Non-pigmented ciliary epithelial cell (primary cell): Measurements from ENCODE around the gene CAPS.

ENCODE experiments used
- DNase-seq: peaks from one replicate; pipeline ENCODE4 v3.0.0-alpha.2; 2010; ENCODE audit warnings: low read depth

Gene CAPS

DNA sequence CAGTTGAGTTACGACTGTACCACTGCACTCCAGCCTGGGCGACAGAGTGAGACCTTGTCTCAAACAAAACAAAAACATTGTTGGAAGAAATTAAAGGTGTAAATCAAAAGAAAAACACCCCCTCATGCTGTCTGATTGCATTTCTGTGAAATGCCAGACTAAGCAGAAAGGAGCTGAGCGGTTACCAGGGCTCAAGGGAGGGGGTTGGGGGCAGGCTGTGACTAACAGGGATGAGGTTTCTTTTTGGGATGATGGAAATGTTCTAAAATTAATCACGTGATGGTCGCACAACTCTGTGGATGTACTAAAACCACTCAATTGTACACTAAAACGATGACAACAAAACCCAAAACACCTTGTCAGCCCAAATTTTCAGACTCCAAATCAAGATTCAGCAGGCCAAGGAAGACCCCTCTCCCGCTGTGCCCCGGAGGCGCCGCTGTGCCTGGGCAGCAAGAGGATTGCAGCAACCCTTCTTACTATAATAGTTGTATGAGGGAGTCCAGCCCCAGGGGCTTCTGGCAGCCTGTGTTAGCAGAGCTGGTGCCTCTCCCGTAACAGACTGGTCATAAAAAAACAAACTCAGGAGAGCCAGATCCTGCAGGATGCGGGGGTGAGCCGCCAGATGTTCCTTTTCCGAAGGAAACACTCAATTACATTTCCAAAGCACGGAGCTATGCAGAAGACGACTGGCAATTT lies 20.9 kb downstream of the CAPS start:
- no peak for DNase-seq

DNA sequence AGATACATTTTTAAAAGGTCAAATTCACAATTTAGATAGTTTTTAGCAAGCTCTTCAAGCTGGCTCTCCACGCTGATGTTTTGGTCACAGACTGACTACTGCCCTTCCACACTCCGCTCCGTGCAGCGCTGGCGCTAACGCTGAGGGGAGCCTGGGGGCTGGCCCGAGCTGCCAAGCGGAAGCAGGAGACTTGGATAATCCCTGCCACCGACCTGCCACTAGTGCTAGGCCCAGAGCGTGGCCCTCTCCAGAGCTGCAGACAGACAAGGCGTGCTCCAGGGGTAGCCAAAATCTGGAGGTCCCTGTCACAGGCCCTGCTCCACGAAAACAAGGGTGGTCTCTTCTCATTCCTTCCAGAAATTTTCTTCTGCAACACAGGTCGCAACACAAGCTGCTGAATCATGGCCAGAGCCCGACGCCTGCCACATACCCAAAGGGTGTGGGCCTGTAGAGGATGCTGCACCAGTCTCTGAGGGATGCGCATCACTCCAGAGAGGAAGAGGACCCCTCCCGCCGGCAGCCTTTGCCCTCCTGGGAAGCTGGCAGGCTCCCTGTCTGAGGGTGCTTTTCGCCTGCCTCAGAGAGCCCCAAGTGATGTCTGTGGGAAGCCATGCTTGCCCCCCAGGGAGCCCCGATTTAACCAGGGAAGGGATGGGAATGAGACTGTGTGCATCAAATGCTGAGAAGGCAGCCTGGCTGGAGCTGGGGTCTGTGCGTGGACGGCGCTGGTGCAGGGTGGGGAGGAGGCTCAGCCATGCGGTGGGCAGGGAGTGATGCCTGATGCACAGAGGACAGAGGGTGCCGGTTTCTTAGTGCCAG lies 21.6 kb downstream of the CAPS start:
- DNase-seq: no peak

DNA sequence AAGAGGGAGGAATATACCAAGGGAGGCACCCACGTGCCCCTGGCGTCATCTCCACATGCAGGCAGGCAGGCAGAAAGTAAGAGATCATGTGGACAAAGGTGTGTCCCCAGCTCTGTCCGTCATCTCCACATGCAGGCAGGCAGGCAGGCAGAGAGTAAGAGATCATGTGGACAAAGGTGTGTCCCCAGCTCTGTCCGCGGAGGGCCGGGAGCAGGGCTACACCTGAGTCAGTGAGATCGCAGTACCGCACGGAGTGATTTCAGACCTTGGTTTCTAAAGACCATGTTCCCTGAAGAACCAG lies 22.2 kb downstream of the CAPS start:
- no peak for DNase-seq

DNA sequence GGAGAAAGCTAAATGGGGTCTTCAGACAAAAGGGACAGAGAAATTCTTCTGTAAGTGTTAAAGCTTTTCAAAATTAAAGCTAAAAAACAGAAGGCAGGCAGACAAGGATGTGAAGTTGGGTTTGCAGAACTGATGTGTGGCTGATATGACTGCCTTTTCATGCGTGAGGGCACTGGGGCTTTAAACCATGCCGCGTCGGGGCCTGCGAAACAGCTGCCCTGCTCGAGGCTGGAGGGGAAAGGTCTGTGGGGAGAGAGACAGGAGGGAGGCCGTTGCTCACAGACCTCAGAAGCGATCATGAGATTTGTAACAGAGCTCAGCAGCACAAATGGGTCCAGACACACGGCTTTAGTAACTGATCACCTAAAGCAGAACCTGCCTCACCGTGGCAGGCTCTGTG lies 23.5 kb downstream of the CAPS start:
- DNase-seq: no peak

DNA sequence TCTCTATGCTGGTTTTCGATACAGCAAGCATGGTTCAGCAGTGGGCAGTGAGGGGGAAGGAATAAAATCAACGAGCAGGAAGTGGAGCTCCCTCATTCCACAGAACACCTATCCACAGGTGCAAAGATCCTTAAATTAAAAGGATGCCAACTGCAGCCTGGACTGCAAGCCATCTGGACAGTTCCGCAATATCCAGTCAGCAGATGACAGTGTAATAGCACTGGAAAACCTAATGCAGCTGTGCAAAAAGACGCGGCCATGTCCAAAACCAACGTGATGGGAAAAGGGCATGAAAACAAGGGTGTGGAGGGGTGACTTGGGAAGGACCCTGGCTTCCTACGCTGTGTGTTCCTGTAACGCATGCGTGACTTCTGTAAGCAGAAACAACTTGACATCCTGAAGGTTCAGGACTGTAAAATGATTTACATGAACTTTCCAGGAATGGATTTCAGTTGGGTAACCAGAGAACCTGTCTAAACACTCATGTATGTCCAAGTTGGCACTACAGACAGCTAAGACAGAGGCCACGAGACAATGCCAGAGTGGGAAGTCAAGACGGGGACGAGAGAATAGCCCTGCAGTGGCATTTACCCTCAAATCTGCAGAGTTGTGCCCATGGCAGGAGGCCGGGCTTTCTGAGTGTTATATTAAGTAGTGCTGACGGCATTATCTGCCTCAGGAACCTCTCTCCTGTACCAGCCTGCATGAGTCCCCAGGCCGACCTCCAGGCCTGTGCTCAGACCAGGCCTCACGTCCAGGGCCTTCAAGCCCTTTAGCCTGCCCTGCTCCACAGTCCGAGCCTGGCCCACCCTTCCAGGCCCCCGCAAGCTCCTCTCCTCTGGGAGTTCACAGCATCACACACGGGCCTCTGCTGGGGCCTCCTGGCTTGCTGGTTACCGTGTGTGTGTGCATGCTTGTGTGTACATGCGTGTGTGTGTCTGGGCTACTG lies 26.5 kb downstream of the CAPS start:
- no peak for DNase-seq

DNA sequence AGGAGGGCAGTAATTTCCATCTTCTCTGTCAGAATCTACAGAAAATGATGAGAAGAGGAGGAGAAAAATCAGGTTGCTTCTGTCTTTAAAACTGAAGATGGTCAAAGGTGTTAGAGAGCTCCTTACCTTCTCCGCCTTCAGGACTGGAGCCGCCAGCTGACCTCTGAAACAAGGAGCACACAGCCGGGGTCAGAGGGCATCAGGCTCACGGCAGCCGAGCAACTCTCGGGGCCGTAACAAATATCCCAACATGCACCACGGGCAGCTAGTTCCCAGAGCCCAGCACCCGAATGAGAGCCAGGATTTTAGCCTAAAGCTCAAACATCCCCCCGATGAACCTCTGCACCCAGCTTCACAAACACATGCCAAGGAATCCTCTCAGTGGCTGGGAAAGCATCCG lies 27.6 kb downstream of the CAPS start:
- no peak for DNase-seq

DNA sequence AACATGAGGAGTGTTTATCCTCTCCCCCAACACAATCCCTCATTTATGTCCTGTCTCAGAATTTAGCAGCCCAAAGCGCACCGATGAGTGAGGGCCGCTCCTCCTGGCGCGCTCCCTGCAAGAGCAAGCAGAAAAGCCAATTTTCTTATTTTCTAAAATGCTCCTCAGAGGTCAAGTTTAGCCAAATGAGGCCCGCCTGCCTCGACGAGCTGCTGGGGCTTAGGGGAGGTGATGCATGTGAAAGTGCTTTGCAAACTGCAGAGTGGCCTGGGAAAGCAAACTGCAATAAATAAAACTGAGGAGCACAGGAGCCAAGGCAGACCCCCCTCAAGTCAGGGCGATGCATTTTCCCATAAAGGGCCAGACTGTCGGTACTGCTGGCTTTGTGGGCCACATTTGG lies 29.0 kb downstream of the CAPS start:
- DNase-seq: no peak

DNA sequence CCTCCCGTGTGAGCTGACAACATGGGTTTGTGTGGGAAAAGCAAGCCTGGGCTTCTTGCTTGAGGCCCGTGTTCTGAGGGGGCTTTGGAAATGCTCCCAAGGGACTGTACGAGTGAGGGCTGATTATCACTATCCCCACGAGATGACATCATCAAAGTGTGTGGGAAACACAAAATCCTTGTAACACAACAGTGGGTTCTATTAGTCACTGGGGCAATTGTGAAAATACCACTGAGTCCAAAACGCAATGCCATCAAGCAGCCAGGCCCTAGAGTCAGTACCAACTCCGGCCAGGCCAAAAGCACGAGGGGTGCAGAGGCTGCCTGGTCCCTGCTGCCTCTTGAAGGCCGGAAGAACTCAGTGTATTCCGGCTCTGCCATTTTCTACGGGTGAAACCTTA lies 29.6 kb downstream of the CAPS start:
- DNase-seq: no peak

DNA sequence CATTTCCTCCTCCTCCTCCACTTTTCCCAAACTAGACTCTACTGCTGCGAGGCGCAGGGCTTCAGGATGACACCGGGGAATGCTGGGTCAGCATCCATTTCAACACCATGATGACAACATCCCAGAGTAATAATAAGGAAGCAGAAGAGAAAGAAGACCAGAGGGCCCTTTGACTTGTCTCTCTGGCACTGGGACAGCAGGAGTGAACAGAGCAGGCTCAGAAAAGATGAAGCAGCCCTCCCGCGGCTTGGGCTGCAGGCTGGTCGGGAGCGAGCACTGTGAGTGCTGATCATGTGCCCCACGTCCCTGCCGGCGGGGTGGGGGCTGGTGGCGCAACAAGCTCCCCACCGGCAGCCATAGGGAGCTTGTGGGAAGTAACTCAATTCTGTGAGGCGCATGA lies 33.4 kb downstream of the CAPS start:
- no peak for DNase-seq

DNA sequence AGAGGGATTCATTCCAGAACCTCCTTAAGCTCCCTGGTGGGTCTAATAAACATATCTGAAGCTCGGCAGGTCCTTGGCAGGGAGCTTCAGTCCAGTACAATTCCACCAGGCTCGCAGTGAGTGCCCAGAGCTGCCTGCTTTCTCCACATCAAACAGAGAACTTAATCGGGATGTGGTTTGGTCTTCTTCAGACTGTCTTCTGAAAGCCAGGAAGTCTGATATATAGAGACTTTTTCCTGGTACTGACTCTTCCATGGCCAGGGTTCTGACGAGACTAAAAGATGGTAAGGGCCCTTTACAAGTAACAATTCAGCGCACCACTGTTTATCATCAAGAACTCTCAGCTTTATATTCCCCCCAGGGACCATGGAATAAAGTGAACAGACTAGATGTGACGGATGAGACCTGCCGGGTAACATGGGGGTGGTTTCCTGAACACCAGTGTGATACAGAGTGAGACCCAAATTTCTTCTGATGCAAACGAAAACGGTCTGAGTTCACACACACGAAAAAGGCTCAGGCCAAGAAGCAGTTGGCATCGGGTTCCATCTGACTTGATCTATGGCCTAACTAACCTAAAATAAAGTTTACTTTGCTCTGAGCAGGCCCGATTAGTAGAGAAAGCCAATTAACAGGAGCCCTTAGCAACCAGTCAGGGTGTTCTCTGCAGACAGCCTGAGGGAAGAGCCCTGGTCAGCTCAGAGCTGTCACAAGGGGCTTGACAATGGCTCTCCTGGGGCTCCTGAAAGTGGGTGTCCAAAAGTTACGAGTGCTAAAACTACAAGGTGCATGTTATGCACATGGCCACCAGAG lies 34.9 kb downstream of the CAPS start:
- DNase-seq: no peak

DNA sequence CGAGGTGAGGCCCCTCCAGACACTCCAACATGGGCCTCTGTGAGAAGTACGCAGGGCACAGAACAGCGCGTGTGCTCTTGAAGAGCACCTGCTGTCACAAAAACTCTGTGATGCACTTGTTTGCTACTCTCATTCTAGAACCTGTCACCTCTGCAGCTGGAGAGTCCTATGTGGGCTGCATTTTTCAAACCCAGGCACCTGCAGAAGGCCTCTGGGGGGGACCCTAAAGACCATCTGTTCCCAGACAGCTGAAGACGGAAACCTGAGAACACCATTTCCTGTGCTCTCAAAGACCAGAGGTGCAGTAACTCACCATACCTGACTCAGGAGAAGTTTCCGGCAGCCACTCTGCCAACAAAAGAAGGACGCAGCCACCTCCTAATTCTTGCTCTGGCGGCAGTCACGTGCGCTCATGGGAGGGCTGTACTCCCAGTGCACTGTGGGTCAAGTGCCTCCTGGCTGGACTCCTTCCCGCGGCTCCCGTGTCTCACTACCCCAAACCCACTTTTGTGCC lies 35.8 kb downstream of the CAPS start:
- no peak for DNase-seq

DNA sequence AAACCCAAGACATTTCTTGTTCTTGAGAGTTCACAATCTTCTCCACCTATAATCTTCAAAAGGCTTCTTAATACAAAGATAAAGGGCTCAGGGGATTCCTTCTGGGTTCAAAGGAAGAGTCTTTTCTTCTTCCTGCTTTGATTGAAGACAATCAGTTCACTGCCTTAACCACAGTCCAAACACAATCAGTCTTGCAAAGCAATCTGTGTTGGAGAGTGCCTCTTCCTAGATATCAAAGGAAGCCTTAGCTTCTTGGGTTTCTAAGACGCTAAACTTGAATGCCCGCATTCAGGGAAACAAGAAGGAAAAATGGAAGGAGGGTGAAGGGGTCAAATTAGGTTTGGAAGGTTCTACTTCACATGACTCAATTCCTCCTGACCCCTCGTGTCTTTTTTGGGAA lies 36.7 kb downstream of the CAPS start:
- DNase-seq: no peak

DNA sequence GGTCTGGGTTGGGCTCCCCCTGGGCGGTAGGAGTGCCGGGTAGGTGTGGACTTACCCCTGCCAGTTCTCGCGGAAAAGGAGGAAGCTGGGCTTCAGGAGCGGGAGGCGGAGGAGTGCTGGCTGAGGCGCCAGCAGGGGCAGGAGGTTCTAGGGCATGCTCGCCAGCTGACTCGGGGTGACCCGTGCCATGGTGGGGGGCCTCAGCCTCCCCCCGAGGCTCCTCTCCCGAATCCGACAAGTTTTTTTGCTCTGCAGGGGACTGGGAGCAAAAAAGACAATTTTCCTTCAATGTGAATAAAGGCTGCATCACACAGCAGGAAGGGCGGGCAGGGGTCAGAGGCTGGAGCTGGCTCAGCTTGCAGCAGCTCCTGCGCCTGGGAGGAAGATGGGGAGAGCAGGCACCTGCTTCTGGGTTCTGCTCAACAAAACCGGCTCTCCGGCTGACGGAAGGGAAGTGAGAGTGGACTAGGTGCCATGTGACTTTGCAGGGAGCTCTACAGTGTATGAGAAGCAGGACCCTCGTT lies 37.3 kb downstream of the CAPS start:
- DNase-seq: no peak

DNA sequence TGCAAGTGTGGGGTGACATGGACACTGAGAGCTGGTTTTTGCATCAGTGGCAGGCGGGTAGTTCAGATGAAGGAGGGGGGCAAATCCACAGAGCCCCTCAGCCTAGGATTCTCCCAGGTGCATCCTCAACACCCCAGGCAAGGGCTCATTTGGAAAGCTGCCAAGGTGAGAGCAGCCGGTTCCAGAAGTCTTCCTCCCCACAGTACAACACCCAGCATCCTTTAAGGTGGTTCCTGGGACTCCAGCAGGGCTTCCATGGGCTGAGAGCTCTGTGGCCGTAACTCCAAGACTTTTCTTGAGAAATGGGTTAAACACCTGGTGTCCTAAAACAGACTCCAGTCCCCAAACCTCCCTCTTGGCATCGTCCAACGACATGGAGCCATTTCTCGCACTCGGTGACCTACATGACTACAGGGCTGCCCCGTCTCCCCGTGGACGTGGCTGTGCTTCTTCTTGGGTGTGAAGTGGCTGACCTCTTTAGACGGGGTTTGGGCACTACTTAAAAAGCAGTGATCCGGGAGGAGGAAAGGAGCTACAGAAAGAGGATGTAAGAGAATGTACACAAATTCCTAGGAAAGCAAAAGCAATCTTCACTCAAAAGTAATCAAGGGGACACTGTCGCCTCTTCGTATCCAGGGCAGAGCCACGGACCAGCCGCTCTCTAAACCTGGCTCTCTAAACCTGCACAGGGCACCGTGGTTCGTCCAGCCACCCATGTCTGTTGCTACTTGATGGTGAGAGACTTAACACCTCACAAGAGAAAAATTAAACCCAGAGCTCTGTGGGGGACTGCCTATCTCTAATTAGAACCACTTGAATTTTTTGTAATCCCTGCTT lies 38.4 kb downstream of the CAPS start:
- DNase-seq: no peak

DNA sequence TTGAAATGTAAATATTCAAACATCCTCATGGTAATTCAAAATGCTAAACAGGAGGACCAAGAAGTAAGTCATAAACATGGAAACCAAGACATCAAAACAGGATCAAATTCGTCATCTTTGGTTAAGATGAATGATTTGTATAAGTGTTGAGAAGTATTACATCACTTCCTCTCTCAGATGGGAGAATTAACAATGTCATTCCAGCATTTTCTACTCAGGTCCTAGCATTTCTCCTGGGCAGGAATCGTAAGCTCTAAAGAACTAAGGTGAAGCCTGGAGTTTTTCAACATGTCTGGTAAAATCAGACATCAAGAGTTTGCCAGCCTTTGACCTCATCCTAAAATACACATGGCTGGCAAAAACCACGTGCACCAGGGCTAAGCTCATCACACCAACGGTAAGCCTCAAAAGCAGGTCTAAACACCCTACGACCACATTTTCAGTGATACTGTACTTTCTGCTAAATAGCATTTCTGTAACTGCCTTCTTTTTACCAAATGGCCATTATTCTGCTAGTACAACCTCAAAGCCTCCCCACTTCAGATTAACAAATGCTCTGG lies 39.1 kb downstream of the CAPS start:
- DNase-seq: no peak

DNA sequence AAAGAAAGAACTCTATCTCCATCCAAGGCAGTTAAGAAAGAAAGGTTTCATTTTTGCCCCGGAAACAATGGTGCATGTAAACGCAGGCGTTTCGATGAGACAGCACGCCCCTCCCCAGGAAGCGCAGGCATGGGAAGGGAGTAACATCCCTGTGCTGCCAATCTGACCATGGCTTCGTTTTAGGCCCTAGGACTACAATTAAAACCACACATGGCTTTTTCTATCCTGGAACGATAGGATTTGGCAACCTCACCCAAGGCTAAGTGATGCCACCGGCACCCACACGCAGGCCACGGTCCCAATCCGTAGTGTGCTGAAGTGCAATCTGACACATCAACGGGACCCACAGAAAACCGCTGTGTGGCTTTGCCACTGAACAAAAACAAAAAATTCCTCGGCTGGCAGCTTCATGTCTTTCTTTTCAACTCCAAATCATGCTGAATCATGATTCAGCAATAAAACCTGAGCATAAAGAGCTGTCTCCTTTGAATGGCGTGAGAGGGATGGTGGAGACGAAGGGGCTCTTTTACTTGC lies 39.7 kb downstream of the CAPS start:
- no peak for DNase-seq

DNA sequence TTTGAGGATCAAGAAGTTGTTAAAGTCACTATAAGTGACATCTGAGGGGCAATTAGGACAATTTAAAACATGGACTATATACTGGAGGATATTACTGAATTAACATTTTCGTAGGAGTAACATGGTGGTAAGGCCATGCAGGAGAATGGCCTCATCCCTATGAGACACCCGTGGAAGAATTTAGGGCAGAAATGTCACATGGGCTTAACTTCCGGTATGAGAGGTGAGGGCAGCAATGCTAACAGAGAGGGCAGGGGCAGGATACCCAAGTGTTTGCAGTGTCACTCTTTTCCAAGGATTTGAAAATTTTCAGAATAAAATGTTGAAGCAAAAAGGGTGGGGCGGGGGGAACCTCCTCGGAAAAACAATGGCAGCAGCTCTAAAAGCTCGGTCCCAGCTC lies 40.2 kb downstream of the CAPS start:
- no peak for DNase-seq

DNA sequence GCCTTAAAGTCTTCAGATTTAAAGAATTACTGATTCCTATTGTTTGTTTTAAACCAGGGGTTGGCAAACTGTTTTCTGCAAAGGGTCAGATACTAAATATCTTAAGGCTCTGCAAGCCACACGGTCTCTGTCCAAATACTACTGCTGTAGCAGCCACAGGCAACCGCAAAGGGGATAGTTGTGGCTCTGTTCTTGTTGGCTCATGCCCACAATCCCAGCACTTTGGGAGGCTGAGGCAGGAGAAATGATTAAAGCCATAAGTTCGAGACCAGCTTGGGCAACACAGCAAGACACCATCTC lies 41.5 kb downstream of the CAPS start:
- no peak for DNase-seq

DNA sequence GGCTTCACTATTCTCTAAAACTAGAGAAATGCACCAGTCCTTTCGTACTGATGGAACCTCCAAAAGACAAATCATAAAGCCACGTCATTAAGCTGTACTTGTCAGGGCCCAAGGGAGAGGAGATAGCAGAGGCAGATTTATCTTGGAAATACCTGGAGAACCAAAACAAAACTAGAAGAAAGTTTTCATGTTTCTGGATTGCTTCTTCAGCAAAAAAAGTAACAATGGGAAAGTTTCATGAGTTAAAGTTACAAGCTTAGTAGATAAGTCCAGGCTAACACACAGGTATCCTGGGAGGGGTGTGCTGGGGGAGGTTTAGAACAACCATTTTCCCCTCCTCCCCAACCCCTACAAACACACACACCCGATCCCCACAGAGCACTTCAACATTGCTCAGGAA lies 42.3 kb downstream of the CAPS start:
- DNase-seq: no peak

DNA sequence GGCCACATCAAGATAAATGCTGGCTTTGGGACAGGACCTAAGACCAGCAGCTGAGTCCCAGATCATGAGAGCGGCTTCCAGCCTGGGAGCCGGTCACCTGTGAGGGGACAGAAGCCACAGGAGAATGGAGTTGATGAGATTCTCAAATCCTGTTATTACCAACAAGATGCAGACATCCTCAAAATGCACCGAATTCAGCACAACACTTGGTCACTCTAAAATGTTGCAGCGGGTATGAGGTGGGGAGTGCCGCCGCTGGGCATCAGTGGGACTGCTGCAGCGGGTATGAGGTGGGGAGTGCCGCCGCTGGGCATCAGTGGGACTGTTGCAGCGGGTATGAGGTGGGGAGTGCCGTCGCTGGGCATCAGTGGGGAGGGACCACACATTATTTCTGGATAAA lies 42.7 kb downstream of the CAPS start:
- DNase-seq: no peak
